HEK293 (cell line): ENCODE results near the gene CYB5R3.

Experiments
- CTCF ChIP-seq: fragments of 450-650 bp; formaldehyde crosslinking; IDR thresholded peaks from 2 replicates; pipeline ENCODE4 v1.5.1; 2016; ENCODE audit warnings: missing biosample characterization, missing genetic modification characterization
- TCF7L2 ChIP-seq: IDR thresholded peaks from 2 replicates; pipeline ENCODE4 v1.6.1; 2011; ENCODE audit warnings: low read depth, mild to moderate bottlenecking, inconsistent platforms, low read length, moderate library complexity, borderline replicate concordance
- ZNF133 ChIP-seq: fragments of 450-650 bp; formaldehyde crosslinking; IDR thresholded peaks from 2 replicates; pipeline ENCODE4 v1.5.1; 2016; ENCODE audit warnings: missing biosample characterization, missing genetic modification characterization
- ZNF274 ChIP-seq, 2 experiments: fragments of 200-500 bp in 1 of 2; fragments of 450-650 bp in 1 of 2; sonication (Bioruptor generic) in 1 of 2; formaldehyde crosslinking in 1 of 2; IDR thresholded peaks; 2 replicates each; pipeline versions ENCODE4 v1.5.1 to v1.6.1; 2014 to 2016; ENCODE audit warnings: borderline replicate concordance in 1 of 2, inconsistent platforms in 1 of 2, low read length in 1 of 2, missing biosample characterization in 1 of 2, missing genetic modification characterization in 1 of 2
- ZNF513 ChIP-seq: fragments of 450-650 bp; IDR thresholded peaks from 2 replicates; pipeline ENCODE4 v1.5.1; 2018; ENCODE audit warnings: missing biosample characterization, missing genetic modification characterization
- TF ChIP-seq, protein P1 (sequence below): fragments of 450-650 bp; formaldehyde crosslinking; IDR thresholded peaks from 2 replicates; pipeline ENCODE4 v1.5.1; 2016; ENCODE audit warnings: missing biosample characterization, missing genetic modification characterization

- TF ChIP-seq CTCF (tag by site-specific recombination) = no peak
- TF ChIP-seq, protein P1, sequence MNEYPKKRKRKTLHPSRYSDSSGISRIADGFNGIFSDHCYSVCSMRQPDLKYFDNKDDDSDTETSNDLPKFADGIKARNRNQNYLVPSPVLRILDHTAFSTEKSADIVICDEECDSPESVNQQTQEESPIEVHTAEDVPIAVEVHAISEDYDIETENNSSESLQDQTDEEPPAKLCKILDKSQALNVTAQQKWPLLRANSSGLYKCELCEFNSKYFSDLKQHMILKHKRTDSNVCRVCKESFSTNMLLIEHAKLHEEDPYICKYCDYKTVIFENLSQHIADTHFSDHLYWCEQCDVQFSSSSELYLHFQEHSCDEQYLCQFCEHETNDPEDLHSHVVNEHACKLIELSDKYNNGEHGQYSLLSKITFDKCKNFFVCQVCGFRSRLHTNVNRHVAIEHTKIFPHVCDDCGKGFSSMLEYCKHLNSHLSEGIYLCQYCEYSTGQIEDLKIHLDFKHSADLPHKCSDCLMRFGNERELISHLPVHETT = no peak
- TF ChIP-seq ZNF133 (tag by site-specific recombination) = no peak
- TF ChIP-seq ZNF274 (IDR thresholded peaks at IDR 0.05; ENCODE audit: low read length) = no peak
- TF ChIP-seq ZNF274 (tag by site-specific recombination; IDR thresholded peaks at IDR 0.05; ENCODE audit: borderline replicate concordance) = no peak
- TF ChIP-seq TCF7L2 = no peak
- TF ChIP-seq ZNF513 (tag by site-specific recombination) = no peak
Measured at GRCh38 chr22:42680648-42681047, 31.5 kb upstream of the CYB5R3 start.
